Type B pancreatic cell (in vitro differentiated cells): ENCODE data around the gene SKA2. TPM values are rescaled to one million over a fixed set of nuclear protein-coding genes. Genes with fewer than 3 reads are reported as not detected.
A peak's percentile ranks its signal among the peaks of the same experiment; 100 is the strongest.

ENCODE experiments used
- microRNA-seq: library from miRNA; unstranded; fragments of <30 nt; microRNA quantifications from one replicate; pipeline ENCODE4, GENCODE V29; 2020
- total RNA-seq: library from RNA; stranded (reverse); gene quantifications from 2 replicates; pipeline ENCODE4 v1.2.1, GENCODE V29; 2021; ENCODE audit warnings: low replicate concordance

SKA2 gene
- total RNA-seq, 1 donor from 2014 or later = 78.4 TPM

Small RNA genes lying within 50 kb of the gene (microRNA-seq; reads per million reads assigned to microRNA genes)
- 525 reads per million, percentile 78 among the genes with 10 or more reads in this experiment for gene MIR301A
- gene MIR454 = 3,037 reads per million, percentile 89 among the genes with 10 or more reads in this experiment

Other genes with a start within 250 kb of the SKA2 start
- gene TRIM37, start 48.3 kb downstream of the SKA2 start, total RNA-seq = 16.4 and 25.1 TPM in 2 replicates
- gene PRR11, start 560 bp upstream of the SKA2 start, total RNA-seq = 17.2 and 43.9 TPM in 2 replicates
- gene SMG8, start 54.8 kb upstream of the SKA2 start, total RNA-seq = 17.3 and 20.2 TPM in 2 replicates
- gene GDPD1, start 65.3 kb upstream of the SKA2 start, total RNA-seq = 8.0 and 8.4 TPM in 2 replicates
- 11.0 and 14.7 TPM in 2 replicates for gene YPEL2, start 176.5 kb upstream of the SKA2 start, total RNA-seq